Ecto neural progenitor cell (in vitro differentiated cells): ENCODE results near the gene DNAJB6.
"Not testable (repeated sequence)": the region's sequence is repeated elsewhere in the genome, so short reads cannot be mapped to it uniquely, and the experiment has no call there.

Experiments
- DNase-seq: peaks from one replicate; pipeline ENCODE4 v3.0.0-alpha.2; 2018; ENCODE audit warnings: low spot score

DNAJB6 gene

DNA sequence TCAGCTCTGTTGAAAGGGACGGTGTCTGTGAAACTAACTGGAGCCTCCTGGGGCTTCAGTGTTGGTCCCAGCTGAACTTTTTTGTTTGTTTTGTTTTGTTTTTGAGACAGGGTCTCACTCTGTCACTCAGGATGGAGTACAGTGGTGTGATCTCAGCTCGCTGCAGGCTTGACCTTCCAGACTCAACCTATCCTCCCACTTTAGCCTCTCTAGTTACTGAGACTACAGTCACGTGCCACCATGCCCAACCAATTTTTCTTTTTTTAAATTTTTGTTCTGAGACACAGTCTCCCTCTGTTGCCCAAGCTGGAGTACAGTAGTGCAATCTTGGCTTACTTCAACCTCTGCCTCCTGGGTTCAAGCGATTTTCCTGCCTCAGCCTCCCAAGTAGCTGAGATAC is 13.4 kb upstream of the DNAJB6 start:
- no peak for DNase-seq

DNA sequence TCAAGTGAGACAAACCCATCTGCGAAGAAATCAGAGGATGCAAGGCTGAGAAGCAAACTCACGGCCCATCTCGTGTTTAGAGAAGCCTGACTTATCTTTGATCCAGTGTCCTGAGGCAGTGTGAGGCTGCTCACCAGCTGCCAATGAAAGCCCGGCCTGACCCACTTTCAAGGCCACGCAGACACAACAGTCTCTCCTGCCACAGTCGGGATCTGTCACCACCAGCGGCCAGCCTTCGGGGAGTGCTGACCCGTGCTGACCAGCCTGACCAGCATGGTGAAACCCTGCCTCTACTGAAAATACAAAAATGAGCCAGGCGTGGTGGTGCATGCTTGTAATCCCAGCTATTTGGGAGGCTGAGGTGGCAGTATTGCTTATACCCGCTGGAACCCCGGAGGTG is 7.4 kb upstream of the DNAJB6 start:
- no peak for DNase-seq

DNA sequence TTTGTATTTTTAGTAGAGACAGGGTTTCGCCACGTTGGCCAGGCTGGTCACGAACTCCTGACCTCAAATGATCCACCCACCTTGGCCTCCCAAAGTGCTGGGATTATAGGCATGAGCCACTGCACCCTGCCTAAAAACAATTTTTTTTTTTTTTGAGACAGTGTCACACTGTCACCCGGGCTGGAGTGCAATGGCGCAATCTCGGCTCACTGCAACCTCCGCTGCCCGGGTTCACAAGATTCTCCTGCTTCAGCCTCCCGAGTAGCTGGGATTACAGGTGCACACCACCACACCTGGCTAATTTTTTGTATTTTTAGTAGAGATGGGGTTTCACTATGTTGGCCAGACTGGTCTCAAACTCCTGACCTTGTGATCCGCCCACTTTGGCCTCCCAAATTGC is 6.2 kb upstream of the DNAJB6 start:
- not testable (repeated sequence) for DNase-seq

GRCh38 chr7:157331049-157331448 is 5.8 kb upstream of the DNAJB6 start:
- not testable (repeated sequence) for DNase-seq

DNA sequence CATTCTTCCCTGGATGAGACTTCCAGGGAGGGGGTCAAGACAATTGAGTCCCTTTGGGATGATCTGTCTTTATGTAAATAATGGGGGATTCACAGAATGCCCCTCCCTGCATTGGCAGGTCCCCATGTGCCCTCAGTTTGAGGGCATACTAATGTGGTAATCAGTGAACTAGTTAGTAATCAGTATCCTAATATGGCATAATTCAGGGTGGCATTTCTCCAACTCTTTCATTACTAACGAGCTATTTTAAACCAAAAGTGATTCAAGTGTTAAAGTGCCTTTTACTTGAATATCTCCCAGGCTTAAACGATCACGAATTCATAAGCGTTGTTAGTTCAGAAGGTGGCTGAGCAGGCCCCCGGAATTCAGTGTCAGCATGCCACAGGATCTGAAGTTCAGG is 1.6 kb upstream of the DNAJB6 start:
- no peak for DNase-seq

DNA sequence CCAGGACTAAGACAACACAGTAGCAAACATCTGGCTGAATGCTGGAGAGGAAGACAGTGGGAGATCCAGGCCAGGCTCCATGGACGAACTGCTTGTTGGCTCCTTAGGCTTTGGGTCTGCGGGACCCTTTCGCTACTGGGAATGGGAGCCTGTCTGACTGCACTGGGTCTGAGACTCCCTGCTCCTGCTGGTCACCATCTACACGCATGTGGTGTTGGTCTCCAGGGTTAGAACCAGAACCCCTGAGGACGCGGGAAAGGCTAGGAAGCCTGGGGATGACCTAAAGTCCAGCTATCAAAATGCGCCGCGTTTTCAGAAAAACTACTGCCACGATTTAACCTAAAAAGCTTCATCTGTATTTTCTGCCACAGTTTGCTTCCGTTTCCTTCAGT is 817 bp upstream of the DNAJB6 start:
- no peak for DNase-seq

- peak; percentile 78 for DNase-seq
Measured at GRCh38 chr7:157337316-157338149, 729 bp downstream of the DNAJB6 start.

GRCh38 chr7:157339777-157340677 is 3.2 kb downstream of the DNAJB6 start:
- no peak for DNase-seq

GRCh38 chr7:157347217-157347904 is 10.6 kb downstream of the DNAJB6 start:
- no peak for DNase-seq

DNA sequence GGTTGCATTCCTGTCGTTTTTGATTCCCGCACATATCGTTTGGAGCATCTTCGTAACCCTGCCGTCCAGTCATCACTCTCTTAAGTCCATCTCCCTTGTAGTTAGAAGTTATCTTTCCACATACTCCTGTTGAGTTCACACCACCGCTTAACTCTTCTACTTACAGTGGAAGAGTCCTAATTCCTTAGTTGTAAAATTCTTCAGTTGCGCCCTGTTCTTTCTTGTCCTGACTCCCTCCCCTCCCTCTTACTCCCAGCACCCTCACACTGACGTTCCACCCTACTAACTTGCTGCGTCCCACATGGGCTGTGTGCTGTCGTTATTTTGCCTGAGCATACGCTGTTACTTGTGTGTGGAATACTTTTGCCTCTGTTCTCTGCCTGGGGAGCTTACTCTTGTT is 11.7 kb downstream of the DNAJB6 start:
- no peak for DNase-seq

DNA sequence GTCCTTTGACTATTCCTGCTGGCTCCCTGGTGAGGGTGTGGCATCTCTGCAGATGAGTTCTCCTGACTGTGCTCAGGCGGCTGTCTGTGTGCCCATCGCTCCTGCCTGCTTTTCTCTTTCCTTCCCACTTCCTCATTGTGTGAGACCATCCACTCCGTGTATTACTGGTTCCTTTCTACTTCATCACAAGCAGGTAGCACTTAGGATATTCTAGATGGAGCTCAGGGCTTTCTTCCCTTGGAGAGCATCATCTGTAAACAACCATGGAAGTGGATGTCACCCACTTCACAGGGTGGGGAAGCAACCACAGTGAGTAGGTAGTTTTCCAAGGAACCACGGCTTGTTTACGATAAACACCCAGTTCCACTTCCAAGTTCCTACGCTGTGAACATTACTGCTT is 15.7 kb downstream of the DNAJB6 start:
- no peak for DNase-seq

GRCh38 chr7:157355784-157356511 is 19.1 kb downstream of the DNAJB6 start:
- no peak for DNase-seq

DNA sequence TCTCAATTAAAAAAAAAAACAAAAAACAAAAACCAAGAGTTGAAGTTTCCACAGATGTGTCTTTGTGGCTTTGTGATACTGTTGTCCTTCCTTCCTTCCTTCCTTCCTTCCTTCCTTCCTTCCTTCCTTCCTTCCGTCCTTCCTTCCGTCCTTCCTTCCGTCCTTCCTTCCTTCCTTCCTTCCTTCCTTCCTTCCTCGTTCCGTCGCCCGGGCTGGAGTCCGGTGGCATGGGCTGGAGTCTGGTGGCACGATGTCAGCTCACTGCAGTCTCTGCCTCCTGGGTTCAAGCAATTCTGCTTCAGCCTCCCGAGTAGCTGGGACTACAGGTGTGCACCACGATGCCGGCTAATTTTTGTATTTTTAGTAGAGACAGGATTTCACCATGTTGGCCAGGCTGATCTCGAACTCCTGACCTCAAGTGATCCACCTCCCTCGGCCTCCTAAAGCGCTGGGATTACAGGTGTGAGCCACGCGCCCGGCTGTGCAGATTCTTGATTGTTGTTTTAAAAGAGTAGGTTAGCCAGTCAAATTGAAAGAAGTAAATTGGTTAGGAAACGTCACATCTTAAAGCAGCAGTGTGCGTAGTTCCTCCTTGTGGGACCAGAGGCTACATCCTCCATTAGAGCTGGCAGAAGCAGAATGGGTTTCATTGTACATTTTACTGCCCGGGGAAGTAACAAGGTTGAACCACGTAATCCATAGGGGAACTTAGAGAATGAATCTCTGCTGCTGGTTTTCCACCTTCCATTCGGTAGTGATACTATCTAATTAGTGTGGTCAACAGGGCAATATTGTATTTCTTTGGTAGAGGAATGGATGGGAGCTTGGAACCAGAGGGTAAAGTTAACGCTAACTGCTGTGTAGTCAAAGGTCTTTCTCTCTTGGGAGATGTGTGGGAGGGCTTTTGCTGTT is 20.6 kb downstream of the DNAJB6 start:
- no peak for DNase-seq

- DNase-seq = no peak
Measured at GRCh38 chr7:157358041-157358752, 21.4 kb downstream of the DNAJB6 start.

DNA sequence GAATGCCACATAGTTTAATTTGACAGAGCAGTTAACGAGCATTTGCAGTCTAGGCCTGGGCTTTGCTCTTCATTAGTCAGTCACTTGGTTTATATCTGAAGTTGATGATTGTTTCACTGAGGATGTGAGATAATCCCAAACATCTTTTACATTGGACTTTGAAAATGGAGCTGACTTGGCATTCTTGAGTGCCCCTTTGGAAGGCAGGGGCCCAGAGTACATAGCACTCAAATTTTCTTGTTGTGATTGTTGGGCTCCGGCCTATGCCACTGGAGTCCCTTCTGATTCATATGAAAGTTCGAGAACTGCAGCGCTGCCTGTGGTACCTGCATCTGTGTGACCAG is 21.9 kb downstream of the DNAJB6 start:
- no peak for DNase-seq

GRCh38 chr7:157359581-157359980 is 22.8 kb downstream of the DNAJB6 start:
- no peak for DNase-seq

DNA sequence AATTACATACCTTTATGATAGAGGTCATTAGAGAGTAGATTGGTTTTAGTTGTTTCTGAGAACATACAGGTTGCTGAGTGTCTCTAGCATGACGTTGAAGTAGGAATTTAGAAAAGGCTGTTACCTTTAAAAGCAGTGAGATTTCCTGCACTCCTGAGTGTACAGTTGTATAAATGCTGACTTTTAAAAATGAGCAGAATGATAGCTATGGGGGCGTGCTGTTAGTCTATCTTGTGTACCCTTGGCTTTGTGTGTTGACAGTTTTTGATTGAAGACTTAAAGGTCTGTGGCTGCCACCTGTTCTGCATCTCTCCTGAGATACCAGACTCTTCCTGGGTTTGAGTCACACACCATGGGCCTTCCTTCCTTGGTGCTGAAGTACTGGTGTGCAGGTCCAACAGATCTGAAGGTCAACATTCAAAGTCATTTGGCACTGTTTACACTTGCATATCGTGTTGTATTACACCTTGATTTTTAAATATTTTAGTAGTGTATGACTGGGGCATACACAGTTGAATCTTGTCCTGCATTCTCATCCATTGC is 23.8 kb downstream of the DNAJB6 start:
- no peak for DNase-seq

GRCh38 chr7:157361537-157361936 is 24.7 kb downstream of the DNAJB6 start:
- no peak for DNase-seq

DNA sequence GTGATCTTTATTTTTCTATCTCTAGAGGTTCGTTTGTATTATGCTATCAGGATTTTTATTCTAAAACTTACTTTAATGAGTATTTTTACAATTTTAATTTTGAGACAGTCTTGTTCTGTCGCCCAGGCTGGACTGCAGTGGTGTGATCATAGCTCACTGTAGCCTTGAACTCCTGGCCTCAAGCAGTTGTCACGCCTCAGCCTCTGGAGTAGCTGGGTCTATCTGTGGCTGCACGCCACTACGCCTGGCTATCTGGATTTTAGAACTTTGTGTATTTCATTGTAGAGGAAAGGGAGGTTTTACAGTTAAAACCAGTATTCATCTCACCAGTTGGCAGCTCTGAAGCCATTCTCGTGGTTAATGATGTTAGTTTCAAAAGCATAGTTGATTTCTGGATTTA is 25.9 kb downstream of the DNAJB6 start:
- DNase-seq = no peak

- DNase-seq = no peak
Measured at GRCh38 chr7:157366722-157367121, 29.9 kb downstream of the DNAJB6 start.
